COLO829 (cell line): ENCODE measurements around the gene SNAPIN.
"Not testable (repeated sequence)": the region's sequence is repeated elsewhere in the genome, so short reads cannot be mapped to it uniquely, and the experiment has no call there.

Experiments
- DNase-seq: peaks from one replicate; pipeline ENCODE4 v3.0.0; 2012; ENCODE audit warnings: low spot score

Gene SNAPIN

DNA sequence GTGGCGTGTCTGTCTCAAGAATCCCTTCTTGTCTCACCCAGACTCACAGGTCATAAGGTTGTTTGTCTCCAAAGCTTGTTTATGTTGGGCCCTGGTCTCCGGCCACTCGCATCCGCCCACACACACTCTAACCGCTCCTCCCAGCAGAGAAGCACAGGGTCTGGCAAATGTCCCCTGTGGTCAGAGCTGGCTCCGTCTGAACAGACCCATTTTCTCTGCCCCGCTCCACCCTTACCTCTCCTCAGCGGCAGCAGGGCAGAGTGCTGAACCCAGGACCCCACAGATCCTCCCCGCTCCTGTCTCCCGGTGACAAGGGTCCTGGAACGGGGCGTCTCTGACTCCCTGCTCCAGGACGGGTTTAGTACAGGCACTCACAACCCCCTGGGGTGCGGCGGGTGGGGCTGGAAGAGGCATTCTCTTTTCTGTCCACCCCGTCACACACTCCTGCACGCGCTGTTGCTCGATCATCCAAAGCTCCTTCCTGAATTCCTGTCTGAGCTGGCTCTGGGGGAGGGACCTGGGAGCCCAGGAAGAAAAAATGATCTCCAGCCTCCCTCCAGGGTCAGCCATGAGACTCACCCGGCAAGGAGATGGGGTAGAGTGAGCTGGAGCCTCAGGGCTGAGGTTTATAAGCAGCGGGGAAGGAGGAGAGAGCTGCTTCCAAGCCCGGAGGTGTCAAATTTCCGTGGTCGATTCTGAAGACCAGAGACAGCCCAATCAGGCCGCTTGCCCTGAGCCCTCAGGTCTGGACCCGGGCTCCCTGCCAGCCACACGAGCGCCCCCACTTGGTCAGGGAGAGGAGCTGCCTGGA lies 31.4 kb upstream of the SNAPIN start, which contains the start of gene S100A13:
Gene S100A13 (minus strand): TSS at position 602 of the 811 bp plus-strand sequence. CDS start 1,033 bp downstream, outside the sequence.
- DNase-seq: peak; percentile 93

DNA sequence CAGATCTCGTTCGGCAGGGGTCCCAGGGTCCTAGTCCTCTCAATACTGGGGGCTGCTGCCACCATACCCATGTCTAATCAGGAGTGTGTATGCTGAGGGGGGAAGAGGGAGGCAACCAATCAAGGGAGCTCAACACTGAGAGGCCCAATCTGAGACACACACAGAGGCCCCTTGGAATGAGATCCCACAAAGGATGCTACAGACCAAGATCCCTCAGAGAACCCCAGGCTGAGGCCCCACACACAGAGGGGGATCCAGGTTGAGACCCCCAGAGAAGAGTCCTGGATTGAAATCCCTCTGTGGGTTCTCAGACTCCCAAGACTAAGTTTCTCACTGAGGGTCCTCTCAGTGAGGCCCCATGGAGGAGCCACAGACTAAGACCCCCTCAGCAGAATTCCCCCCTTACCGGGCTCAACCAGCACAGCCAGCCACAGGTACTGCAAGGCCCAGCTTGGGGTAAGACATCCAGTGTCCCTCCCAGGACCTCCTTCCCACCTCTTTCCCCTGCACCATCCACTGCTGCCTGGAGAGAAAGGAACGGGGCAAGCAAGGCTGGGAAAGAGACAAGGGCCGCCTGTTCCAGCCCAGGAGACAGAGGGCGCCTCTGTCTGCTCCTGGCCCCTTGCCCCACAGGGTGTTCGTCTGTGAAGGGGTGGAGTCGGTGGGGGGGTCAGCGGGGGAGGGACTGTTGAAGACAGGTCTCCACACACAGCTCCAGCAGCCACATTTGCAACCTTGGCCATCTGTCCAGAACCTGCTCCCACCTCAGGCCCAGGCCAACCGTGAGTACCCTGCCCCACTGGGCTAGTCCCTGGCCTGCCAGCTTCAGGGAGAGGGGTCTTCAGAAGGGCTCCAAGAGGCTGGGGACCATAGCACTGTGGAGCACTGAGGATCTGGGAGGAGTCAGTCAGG lies 30.5 kb upstream of the SNAPIN start, which contains the start of gene S100A1:
Gene S100A1 (plus strand): TSS at position 720 of the 912 bp plus-strand sequence. CDS start 2,088 bp downstream, outside the sequence.
- peak; percentile 96 for DNase-seq

DNA sequence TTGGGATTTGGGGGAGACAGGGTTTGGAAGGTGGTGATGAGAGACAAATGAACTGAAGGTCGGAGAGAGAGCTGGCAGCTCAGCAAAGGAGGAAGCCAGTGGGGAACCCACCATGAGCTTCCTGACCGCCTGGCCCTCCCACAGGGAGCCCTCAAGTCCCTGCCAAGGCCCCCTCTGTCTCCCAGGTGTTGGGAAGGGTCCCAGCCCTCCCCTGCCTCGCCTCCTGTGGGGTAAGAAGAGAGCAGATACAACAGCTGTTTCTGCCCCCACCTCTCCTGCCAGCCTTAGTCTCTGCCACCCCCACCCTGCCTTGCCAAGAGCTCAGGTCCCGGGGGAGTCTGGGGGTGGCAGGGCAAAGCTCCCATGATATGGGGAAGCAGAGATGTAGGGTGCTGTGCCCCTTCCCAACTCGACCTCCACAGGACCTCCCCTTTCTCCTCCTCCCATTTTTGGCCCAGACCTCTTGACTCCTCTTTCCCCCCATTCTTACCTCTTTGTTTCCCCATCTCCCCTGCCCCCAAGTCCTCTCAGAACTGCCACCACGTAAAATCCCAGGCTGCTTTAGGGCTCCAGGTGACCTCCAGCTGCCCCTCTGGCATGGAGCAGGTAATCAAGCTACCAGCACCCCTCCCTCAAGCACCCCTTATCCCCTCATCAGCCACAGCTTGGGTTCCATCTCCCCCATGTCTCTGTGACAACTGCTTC lies 29.7 kb upstream of the SNAPIN start:
- DNase-seq: no peak

DNA sequence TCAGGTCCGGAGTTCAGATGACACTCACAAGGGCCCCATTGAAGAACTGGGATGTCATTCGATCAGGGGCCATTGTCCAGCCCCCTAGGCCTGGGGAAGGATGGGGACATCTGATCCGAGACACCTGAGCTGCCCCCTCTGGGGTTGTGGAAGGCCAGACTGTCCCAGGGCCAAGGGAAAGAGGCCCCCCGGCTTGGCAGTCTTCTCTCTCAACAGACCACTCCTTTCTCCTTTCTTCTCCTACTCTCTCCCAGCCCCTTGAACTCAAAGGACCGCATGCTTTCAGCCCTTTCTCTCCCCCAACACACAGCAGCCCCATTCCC lies 29.2 kb upstream of the SNAPIN start:
- no peak for DNase-seq

DNA sequence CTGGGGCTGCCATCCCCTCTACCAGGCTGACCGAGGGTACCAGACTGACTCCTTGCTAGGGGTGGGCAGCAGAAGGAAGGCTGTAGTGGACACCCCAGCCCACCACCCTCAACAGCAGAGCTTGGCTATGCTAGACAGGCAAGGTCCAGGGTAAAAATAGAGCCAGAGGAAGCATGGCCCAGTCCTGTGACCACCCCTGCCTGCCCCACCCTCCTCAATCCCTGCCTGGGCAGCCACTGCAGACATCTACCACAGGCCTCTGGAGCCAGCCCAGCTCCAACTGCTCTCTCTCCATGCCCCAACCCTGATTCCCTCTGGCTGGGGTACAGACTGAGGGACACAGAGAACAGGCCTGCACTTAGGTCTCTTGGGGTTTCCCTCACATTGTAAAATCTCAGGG lies 28.5 kb upstream of the SNAPIN start:
- no peak for DNase-seq

DNA sequence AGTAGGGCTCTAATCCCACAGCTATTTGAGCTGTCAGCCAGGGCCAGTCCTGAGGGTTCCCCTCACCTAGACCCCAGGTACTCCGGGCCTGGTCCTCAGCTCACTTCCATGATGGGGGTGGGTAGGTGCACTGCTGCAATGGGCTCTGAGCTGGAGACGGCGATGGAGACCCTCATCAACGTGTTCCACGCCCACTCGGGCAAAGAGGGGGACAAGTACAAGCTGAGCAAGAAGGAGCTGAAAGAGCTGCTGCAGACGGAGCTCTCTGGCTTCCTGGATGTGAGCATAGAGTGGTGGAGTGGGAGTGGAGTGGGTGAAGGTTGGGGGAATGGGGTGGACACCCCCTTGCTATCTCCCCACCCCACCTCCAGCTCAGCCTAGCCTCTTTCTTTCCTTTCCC lies 28.1 kb upstream of the SNAPIN start:
- DNase-seq: no peak

DNA sequence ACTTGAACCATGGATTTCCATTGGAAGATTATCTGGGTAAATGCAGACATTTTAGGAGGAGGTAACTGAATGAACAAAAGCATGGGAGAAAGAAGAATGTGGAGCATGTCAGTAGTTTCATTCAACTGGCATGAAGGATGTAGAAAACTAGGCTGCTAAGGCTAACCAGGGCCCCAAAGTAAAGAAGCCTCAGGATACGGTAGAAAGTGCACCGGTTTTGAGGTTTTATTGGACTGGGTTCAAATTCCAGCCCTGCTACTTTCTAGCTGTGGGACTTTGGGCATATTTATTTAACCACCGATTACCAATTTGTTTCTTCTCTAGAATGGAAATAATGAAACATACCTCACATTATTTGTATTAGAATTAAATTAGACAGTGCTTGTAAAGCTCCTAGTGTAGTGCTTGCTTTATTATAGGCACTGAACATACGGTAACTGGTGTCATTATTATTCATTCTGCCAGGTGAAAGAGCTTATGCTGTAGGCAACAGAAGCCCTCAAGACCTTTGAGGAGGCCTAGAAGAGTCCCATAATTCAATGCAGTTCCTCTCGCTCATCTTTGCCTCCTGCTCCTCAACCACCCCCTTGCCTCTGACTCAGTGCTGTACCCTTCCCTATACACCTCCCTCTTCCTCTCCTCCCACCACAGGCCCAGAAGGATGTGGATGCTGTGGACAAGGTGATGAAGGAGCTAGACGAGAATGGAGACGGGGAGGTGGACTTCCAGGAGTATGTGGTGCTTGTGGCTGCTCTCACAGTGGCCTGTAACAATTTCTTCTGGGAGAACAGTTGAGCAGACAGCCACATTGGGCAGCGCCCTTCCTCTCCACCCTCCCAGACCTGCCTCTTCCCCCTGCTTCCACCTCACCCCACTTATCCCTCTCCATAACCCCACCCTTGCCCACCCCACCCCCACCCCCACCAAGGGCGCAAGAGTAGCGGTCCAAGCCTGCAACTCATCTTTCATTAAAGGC lies 27.2 kb upstream of the SNAPIN start:
- DNase-seq: no peak

DNA sequence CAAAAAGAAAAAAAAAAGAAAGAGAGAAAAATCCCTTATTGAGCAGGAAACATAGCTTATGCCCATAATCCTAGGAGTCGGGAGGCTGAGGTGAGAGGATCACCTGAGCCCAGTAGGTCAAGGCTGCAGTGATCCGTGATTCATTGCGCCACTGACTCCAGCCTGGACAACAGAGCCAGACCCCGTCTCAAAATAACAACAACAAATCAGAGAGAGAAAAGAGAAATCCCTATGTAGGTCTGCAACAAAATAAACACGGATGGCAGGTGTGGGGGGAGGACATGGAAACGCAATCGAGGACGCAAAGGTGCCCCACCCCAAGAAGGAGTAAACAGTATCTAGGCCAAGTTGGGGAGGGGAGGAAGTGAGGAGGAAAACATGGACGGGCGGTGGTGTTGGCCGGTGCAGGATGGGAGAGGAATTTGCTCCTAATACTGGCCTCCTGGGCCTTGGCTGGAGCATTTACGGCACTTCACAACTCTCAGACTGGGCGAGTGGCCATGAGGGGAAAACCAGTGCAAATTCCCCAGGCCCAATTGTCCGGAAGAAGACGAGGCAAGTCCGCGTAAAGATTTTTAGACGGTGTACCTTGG lies 25.2 kb upstream of the SNAPIN start:
- no peak for DNase-seq

DNA sequence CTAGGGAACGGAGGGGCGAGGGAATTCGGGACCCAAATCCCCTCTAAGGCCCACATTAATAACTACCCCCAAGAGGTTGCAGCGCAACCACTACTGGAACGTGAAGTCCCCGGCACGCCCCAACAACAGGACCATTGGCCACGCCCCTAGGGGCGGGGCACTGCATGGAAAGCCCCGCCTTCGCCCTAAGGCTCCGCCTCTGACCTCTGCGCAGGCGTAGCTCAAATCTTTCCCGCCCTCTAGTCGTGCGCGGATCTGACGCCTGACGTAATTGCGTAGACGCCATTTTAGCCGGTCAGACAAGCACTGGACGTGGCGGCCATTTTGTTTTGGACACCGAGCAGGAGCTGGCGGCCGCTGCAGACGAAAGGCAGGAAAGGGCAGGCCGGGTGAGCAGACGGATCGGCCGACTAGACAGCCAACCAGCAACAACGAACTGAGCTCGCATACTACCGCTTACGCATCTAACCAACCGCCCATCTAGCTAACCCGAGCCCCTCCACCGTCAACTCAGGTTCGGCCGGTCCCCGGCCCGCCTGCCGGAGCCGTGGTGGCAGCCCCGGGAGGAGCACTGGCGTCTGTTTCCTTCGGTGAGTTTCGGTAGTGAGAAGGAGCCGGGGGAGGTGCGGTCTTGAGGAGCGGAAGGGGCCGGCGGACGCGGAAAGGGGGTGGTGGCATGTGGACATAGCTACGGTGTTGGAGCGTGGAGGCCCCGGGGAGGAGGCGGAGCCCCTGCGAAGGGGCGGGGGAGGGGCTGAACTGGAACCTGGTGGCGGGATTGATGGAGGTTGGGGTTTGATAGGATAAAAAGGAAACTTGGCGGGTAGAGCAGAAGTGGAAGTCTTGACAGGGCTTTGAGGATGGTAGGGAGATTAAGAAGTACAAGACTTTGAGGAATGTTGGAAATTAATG lies 24.5 kb upstream of the SNAPIN start, which contains the start of gene CHTOP:
Gene CHTOP (plus strand): TSS at position 313 of the 912 bp plus-strand sequence. CDS start 2,523 bp downstream, outside the sequence.
- DNase-seq: peak; percentile 100

DNA sequence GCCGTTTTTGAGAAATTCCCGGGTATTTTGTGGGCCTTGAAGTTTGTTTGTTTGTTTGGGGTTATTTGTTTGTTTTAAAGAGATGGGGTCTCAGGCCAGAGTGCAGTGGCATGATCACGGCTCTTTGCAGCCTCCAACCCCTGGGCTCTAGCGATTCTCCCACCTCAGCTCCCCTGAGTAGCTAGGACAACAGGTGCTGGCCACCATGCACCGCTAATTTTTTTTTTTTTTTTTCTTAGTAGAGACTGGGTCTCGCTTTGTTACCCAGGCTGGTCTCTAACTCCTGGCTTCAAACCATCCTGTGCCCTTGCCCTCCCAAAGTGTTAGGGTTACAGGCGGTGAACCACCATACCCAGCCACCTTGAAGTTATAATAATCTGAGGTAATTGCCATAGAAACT lies 22.6 kb upstream of the SNAPIN start:
- DNase-seq: no peak

DNA sequence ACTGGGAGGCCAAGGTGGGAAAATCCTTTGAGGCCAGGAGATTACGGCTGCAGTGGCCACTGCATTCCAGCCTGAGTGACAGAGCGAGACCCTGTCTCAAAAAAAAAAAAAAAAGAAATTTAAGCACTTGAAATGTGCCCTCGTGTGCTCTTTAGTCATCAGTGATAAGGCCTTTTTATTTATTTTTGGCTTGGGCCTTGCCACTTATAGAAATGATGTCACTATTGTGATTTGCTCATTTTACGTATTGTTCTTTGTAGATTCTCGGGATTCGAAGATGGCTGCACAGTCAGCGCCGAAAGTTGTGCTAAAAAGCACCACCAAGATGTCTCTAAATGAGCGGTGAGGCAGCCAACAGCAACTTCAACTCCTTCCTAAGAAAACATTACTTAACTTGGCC lies 22.2 kb upstream of the SNAPIN start:
- DNase-seq: no peak

DNA sequence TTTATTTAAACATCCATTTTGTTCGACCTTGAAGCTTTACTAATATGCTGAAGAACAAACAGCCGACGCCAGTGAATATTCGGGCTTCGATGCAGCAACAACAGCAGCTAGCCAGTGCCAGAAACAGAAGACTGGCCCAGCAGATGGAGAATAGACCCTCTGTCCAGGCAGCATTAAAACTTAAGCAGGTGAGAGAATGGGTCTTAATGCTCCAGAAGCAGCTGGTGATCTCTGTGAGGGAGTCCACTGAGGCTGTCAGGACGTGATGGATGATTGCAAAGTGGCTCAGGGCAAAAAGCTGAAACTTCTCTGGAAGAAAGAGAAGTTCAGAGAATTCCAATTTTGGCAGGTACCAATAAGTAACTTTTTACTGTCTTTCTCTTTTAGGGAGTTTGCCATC lies 20.2 kb upstream of the SNAPIN start:
- DNase-seq: no peak

DNA sequence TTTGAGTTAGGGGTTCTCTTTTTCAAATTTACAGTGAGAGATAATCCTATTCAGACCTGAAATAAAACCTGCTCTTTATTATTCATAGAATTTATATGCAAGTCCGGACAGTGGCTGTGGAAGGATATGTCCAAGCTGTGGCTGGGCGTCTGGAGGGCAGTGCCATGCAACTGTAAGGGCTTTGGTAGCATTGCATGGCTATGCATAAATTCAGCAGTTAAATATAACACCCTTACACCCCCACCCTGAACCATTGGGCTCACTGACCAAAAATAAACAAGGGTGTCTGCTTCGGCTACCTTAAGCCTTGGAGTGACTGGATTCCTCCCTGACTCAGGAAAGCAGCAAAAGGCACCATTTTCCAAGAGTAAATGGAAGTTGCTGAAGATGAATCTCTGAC lies 19.2 kb upstream of the SNAPIN start:
- DNase-seq: no peak

DNA sequence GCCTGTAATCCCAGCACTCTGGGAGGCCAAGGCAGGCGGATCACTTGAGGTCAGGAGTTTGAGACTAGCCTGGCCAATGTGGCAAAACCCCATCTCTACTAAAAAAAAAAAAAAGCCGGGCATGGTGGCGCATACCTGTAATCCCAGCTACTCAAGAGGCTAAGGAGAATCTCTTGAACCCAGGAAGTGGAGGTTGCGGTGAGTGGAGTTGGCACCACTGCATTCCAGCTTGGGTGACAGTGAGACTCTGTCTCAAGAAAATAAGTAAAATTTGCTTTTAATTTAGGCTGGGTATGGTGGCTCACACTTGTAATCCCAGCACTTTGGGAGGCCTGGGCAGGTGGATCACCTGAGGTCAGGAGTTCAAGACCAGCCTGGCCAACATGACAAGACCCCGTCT lies 18.3 kb upstream of the SNAPIN start:
- DNase-seq: not testable (repeated sequence)

DNA sequence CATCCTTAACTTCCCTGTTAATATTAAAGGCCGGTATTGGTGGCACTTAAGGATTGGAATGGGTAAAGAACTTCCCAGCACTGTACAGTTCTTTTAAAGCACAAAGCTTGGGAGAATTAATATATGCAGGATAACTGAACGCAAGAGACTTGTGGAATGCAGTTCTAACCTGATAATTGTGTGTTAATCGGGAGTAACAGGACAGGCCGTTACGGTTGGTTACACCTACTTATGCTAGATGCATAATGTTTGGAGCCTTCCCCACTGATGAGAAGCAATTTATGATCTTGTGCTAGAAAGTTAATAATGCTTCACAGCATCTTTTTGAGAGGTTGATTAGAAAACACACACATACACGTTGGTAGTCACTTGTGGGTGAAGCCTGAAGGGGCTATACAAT lies 17.6 kb upstream of the SNAPIN start:
- DNase-seq: no peak

DNA sequence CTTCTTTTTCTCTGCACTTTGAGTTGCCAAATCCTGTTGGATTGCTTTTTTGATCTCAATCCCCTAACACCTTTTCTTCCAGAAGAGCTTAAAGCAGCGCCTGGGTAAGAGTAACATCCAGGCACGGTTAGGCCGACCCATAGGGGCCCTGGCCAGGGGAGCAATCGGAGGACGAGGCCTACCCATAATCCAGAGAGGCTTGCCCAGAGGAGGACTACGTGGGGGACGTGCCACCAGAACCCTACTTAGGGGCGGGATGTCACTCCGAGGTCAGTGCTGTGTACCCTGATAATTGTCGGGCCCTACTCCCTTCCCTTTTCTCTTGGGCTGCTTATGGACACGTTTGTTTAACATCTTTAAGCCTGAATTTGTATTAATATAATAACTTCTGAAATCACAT lies 16.3 kb upstream of the SNAPIN start:
- no peak for DNase-seq

DNA sequence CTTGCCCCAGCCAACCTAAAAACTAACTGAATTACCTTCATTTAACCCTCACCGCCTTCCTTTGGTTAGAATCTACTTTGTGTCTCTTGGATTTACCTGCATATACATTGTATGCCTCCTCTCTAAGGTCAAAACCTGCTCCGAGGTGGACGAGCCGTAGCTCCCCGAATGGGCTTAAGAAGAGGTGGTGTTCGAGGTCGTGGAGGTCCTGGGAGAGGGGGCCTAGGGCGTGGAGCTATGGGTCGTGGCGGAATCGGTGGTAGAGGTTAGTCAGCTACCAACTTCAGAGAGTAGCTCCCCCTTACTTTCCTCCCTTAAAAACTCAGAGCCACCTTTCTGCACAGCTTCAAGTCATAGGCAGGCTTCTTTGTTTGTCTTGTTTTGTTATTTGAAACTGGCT lies 15.4 kb upstream of the SNAPIN start:
- DNase-seq: no peak

DNA sequence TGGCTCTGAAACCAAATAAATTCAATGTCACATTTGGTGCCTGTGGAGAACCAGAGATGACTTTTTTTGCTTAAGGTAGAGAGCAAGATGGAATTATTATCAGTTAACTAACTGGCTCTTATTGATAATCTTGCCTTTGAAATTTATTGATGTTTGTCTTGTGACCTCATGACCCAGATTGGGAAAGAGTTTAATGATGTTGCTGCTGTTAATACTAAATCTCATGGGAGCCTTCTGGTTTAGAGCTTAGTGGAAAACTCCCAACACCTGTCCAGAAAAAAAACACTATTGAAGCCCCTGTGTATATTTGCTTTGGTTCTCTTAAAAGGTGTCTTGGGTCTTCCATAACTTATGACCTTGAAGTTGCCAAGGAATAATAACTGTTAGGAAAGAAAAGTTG lies 14.7 kb upstream of the SNAPIN start:
- DNase-seq: no peak

DNA sequence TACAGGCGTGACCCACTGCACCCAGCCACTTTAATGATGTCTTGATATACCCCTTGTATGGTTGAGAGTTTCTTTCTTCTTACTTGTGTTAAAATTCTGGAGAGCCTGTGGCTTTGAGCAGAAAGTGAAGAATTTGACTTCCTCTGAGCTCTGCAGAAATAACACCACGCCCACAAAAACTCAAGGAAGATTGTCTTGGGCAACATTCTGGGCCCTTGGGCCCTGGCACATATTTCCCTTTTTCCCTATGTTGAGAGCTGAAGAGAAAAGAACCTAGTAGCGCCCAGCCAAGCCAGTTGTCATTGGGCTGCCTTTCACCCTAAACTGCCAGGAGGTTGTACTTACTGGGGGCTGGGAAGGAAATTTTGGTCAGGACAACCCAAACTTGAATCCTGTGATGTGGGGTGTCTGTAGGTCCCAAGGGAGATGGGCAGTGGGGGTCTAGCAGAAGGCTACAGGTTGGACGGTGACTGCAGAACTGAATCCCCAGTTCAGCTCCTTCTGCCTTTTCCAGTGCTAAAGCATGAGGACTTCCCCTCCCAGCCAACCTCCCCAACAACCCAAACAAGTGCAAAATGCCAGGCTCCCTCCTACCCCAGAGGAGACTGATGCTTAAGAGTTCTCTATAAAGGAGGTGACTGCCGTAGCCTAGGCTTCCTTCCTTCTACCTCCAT lies 11.7 kb upstream of the SNAPIN start:
- DNase-seq: no peak
